T-helper 1 cell (primary cell): ENCODE data around the gene LDB2.

Experiments
- DNase-seq, 5 donors: peaks; one replicate each; pipeline ENCODE4 v3.0.0-alpha.2; 2012 to 2020

The LDB2 gene

DNA sequence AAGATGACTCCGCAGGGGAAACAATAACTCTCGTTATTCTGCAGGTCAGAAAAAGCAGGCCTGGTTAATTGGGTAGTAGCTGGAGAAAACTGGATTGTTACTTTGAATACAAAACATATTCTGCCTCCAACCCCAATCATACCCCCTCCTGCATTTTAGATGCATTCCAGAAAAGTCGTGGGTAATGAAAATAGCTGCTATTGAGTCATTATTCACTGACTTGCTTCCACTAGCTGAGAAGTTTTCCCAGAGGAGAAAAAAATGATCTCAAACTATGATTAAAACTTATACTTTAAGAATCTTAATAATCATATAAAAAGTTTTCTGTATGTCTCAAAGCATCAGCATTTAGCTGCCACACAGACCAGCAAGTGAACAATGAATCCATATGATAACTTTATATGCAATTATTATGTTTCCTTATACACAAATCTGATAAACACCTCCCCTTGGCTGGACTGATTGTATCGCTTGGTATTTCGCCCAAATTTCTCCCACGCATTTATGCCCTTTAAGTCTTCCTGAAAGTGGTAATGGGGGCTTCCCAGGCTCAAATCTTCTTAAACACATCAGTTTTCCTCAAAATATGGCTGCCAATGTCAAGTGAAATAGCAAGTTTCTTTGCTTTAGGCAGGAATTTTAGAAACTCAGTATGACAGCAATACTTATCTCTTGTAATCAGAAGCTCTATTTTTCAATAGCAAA lies 181.0 kb downstream of the LDB2 start:
- no peak for DNase-seq

- DNase-seq: no peak
Measured at GRCh38 chr4:16715482-16715881, 183.0 kb downstream of the LDB2 start.

- no peak for DNase-seq
Measured at GRCh38 chr4:16714191-16714590, 184.3 kb downstream of the LDB2 start.

- no peak for DNase-seq
Measured at GRCh38 chr4:16713696-16714095, 184.7 kb downstream of the LDB2 start.

GRCh38 chr4:16713271-16713670 lies 185.2 kb downstream of the LDB2 start:
- no peak for DNase-seq

DNA sequence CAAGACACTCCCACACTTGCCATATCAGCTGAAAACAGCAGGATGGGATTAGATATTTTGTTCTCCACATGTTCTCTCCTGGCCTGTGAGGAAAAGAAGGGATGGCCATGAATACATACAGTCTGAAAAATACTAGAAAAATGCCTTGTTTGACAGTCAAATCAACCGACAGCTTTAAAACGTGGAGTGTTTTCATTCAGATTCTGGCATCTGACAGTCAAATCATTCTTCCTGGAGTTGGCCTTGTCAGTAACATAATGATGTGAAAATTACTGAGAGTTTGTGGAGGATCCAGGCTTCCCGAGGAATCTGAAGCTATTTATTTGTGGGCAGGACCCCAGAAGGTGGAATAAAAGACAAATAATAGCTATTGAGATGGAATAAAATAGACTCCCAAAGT lies 188.2 kb downstream of the LDB2 start:
- no peak for DNase-seq

GRCh38 chr4:16707874-16708273 lies 190.6 kb downstream of the LDB2 start:
- DNase-seq: no peak

DNA sequence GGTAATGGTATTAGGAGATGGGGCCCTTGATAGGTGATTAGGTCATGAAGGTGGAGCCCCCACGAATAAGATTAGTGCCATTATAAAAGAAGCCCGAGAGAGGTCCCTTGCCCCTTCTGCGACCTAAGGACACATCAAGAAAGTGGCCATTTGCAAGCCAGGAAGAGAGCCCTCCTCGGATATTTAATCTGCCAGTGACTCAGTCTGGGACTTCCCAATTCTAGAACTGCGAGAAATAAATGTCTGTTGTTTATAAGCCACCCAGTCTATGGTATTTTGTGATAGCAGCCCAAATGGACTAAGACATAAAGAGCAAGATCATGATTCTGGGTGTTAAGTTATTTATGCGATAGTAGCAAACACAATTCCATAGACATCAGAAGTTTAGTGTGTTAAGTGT lies 192.2 kb downstream of the LDB2 start:
- DNase-seq: no peak

DNA sequence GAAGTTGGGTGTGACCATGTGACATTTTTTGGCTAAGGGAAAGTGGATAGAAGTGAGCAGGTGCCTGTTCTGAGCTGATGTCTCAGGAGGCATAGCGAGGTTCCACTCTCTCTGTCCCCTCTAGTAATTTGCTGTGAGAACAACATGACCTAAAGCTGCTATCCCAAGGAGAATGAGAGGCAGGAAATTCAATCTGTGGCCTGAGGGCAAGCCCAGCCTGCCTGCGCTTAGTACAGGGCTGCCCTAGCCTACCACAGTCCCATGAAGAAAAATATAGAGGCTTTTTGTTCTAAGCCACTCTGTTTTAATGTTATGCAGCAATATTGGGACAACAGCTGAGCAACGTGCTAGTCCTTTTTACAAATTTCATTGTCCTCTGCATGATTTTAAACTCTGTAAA lies 193.1 kb downstream of the LDB2 start:
- DNase-seq: no peak

DNA sequence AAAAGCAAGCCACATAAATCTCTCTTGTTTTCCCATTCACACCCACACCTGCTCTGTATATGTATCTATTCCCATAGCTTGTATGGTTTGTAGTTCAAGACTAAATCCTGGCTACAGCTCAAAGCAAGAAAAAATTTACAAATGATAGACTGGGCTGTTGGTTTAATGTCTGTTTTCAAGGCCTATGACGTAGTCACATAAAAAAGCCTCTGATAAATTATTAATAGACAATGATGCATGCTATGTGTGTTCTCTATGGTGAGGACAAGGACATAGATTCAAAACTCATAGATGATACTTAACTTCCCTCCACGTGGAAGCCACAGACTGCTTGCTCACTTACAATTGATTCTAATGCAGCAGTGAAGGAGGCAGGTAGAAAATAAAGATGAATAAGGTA lies 194.0 kb downstream of the LDB2 start:
- no peak for DNase-seq

GRCh38 chr4:16695896-16696295 lies 202.5 kb downstream of the LDB2 start:
- DNase-seq: no peak

DNA sequence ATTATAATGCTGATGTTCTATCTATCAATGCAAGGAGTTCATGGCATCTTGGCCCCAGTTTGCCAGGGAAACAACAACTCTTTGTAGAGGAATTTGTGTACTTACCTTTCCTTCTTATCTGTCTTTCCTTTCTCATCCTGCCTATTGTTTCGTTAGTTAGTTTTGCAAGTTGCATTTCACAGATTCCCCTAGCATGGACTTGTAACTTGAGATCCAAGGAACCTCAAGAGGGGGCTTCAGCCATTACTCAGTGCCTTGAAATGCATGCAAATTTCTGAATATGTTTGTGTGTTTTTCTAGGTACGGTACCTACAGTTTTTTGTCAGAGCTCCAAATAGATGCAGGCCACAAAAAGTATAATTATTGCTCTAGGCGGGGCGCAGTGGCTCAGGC lies 203.6 kb downstream of the LDB2 start:
- DNase-seq: no peak

DNA sequence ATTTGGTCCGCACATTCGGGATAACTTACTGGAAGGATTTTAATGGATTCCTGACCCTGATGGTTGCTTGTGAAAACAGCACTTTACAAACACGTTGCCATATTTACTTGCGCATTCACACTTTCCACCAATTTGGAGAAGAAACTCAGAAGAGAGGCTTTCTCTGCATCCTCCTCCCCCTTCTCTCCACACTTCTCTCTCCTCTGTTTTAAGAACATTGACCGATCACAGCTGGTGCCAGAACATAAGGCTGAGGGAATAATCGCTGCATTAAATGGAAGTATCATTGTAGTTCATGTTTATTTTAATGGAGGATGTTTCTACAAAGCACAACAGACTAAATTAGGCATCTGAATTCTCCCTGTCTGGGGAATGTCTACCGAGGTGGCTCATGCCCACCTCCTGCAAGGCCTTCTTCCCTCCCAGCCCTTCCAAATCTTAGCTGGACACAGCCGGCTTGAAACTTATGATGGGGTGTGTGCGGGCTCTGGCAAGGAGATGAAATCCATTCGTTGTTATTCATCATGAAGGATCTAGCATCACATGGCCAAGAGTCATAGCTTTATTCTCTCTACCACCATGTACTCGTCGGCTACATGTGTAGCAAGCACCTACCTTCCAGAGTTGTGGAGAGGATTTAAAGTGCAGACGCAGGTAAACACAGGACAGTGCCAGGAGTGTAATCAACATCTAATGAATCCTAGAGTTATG lies 204.1 kb downstream of the LDB2 start:
- no peak for DNase-seq

DNA sequence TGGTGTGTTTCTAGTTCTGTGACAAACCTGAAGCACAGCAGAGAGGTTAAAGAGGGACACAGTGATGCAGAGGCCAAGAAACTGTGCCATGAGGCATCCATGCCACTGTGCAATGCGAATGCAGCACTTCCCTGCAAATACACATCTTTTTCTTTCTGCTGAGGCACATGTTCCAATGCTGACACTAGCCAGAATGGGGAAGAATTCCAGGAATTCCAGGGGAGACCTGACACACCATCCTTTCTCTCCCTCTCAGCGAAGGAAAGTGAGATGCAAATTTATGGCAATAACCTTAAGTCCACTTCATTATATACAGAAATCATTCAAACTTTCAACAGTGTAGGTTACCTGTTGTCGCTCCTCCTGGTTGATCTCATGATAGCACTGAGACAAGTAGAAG lies 204.8 kb downstream of the LDB2 start:
- DNase-seq: no peak

DNA sequence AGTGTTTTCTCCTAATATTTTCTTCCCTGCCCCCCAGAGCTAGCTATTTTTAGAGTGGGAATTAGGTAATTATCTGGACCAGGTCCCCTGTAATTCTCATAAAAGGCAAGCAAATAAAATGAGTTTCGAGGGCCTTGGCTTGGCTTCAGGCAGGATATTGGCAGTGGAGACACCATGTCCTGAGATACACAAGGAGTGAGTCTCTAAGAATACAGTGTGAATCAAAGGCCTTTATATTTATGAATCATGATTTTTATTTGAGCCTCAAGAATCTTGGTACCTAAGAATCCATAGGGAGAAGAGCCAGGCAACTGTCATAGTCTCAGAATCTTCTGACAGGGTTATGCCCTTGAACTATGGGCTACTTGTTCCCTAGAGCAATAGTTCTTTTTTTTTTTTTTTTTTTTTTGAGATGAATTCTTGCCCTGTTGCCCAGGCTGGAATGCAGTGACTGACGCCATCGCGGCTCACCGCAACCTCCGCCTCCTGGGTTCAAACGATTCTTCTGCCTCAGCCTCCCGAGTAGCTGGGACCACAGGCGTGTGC lies 205.4 kb downstream of the LDB2 start:
- no peak for DNase-seq

GRCh38 chr4:16692524-16692923 lies 205.9 kb downstream of the LDB2 start:
- DNase-seq: no peak

- no peak for DNase-seq
Measured at GRCh38 chr4:16692046-16692445, 206.4 kb downstream of the LDB2 start.

- no peak for DNase-seq
Measured at GRCh38 chr4:16691450-16691849, 207.0 kb downstream of the LDB2 start.

- DNase-seq: no peak
Measured at GRCh38 chr4:16687845-16688244, 210.6 kb downstream of the LDB2 start.

DNA sequence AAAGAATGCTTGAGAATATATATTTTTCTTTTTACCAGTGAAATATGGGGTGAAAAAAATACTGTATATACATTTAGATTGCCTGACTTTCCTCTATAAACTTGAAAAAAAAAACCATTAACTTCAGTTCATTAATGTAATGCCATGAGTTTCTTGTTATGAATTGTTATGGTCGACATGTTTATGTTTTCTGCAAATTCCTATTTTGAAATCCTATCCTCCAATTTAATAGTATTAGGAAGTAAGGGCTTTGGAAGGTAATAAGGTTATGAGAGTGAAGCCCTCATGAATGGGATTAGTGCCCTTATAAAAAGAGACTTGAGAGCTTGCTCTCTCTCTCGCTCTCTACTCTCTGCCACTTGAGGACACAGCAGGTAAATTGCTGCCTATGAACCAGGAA lies 211.4 kb downstream of the LDB2 start:
- DNase-seq: no peak

DNA sequence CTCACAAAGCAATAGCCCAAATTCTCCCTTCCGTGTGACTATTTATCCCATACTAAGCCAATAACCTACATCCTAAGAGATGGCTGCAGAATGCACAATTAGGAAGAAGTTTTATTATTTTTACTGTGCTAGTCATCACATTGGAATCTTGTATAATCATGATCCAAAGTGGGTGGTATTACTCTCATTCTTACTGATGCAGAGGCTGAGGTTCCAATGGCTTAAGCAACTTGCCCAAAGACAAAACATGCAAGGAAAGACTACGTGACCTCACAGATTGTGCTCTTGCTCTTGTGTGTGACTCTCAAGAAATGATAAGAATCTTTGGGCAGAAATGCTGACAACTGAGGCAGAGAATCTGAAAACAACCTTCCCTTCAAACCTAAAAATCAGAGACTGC lies 212.2 kb downstream of the LDB2 start:
- no peak for DNase-seq

GRCh38 chr4:16685536-16685935 lies 212.9 kb downstream of the LDB2 start:
- DNase-seq: no peak

DNA sequence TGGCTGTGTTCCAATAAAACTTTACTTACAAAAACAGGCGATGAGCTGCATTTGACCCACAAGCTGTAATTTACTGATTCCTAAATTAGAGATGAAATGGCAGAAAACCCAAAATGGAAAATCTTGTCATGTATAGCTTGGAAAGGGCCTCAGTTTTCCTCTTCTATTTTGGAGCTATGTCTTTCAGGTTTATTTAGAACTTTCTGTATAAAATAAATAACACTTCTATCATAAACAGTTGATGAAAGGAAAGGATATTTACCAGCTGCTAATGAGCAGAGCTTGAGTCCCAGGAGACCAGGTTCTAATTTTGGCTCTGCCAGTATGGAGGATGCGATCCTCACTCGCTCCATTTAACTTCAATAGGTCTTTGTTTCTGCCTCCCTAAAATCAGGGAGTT lies 213.5 kb downstream of the LDB2 start:
- no peak for DNase-seq

DNA sequence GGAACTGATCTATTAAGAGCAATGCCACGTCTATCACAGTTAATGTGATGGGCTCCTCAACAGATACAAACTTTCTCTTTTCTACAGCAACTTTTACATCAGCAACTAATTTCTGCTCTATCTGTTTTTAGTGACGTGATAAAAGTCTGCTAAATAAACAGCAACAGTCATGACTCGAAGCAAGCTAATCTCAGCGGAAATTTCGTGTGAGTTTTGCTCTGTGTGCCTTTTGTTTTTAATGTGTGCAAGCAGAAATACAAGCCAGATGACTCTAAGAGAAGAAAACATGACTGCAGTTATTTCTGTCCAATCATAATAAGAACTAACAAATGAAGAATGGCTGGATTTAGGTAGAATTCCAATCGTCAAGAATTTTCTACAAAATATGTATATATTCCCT lies 214.3 kb downstream of the LDB2 start:
- DNase-seq: no peak

GRCh38 chr4:16682975-16683374 lies 215.5 kb downstream of the LDB2 start:
- no peak for DNase-seq
